OCI-LY1 (cell line): Measurements from ENCODE around the gene PACRG.

Source experiments
- H2AFZ ChIP-seq: fragments of 200-600 bp; sonication (generic), shearing (Covaris generic); 2 replicates; pipeline ENCODE4 v1.6.0; 2014; ENCODE audit warnings: antibody characterized with exemption, mild to moderate bottlenecking, low read length
- H3F3A ChIP-seq: fragments of 200-600 bp; sonication (generic), shearing (Covaris generic); 2 replicates; pipeline ENCODE4 v1.6.0; 2014; ENCODE audit warnings: mild to moderate bottlenecking, antibody characterized with exemption, low read length, moderate library complexity; ENCODE audit not compliant: insufficient read depth
- H3K27ac ChIP-seq: fragments of 200-600 bp; sonication (generic); 2 replicates; pipeline ENCODE4 v1.5.1; 2014; ENCODE audit warnings: low read length, mixed run types, mild to moderate bottlenecking, low read depth; ENCODE audit not compliant: poor library complexity, severe bottlenecking
- H3K27me3 ChIP-seq: fragments of 200-600 bp; sonication (generic); 2 replicates; pipeline ENCODE4 v1.6.0; 2014; ENCODE audit warnings: antibody characterized with exemption, mild to moderate bottlenecking, low read length, moderate library complexity; ENCODE audit not compliant: insufficient read depth
- H3K36me3 ChIP-seq: fragments of 200-600 bp; sonication (generic); 2 replicates; pipeline ENCODE4 v1.6.1; 2014; ENCODE audit warnings: mild to moderate bottlenecking, antibody characterized with exemption, low read length, moderate library complexity, mixed read lengths; ENCODE audit not compliant: insufficient read depth
- H3K4me1 ChIP-seq: fragments of 200-600 bp; sonication (generic); 2 replicates; pipeline ENCODE4 v1.5.1; 2014; ENCODE audit warnings: mild to moderate bottlenecking, low read length, moderate library complexity; ENCODE audit not compliant: insufficient read depth, severe bottlenecking
- H3K4me2 ChIP-seq: fragments of 200-600 bp; sonication (generic), shearing (Covaris generic); 2 replicates; pipeline ENCODE4 v1.6.1; 2014; ENCODE audit warnings: low read length
- H3K4me3 ChIP-seq: fragments of 200-600 bp; sonication (generic); 2 replicates; pipeline ENCODE4 v1.5.1; 2014; ENCODE audit warnings: low read length, low read depth, mild to moderate bottlenecking, mixed read lengths; ENCODE audit not compliant: poor library complexity, severe bottlenecking
- H3K79me2 ChIP-seq: fragments of 200-600 bp; shearing (Covaris generic); 2 replicates; pipeline ENCODE4 v1.6.1; 2016; ENCODE audit warnings: mixed run types, low read length, mixed read lengths; ENCODE audit not compliant: insufficient read depth
- H3K9ac ChIP-seq: fragments of 200-600 bp; sonication (generic), shearing (Covaris generic); 2 replicates; pipeline ENCODE4 v1.6.1; 2014; ENCODE audit warnings: mild to moderate bottlenecking, low read length, mixed read lengths
- H3K9me2 ChIP-seq: fragments of 200-600 bp; sonication (generic), shearing (Covaris generic); 2 replicates; pipeline ENCODE4 v1.6.1; 2014; ENCODE audit warnings: low read depth, mild to moderate bottlenecking, low read length, mixed read lengths
- H3K9me3 ChIP-seq: fragments of 200-600 bp; shearing (Covaris generic); 2 replicates; pipeline ENCODE4 v1.6.1; 2014; ENCODE audit warnings: low read length, mixed read lengths
- H4K20me1 ChIP-seq: fragments of 200-600 bp; sonication (generic), shearing (Covaris generic); 2 replicates; pipeline ENCODE4 v1.6.0; 2016; ENCODE audit warnings: mild to moderate bottlenecking, low read length; ENCODE audit not compliant: insufficient read depth
- CTCF ChIP-seq: fragments of 200-600 bp; sonication (generic), shearing (Covaris generic); IDR thresholded peaks from 2 replicates; pipeline ENCODE4 v1.5.1; 2017; ENCODE audit warnings: mild to moderate bottlenecking, antibody characterized with exemption, low read length, moderate library complexity, mixed read lengths
- EZH2 ChIP-seq: fragments of 200-600 bp; sonication (generic), shearing (Covaris generic); IDR thresholded peaks from 2 replicates; pipeline ENCODE4 v1.8.0; 2017; ENCODE audit warnings: borderline replicate concordance, mixed run types, mild to moderate bottlenecking, antibody characterized with exemption, low read length, moderate library complexity, mixed read lengths

The PACRG gene

GRCh38 chr6:163241683-163242082 lies 513.9 kb downstream of the PACRG start:
- Histone ChIP-seq H3K27me3 (no peaks in the 10 kb centered on the region), H3K9me2 (no peaks in the 10 kb centered on the region), H4K20me1 (no peaks in the 10 kb centered on the region), H3K79me2 (no peaks in the 10 kb centered on the region), H3K9me3 (no peaks in the 10 kb centered on the region), H3F3A (no peaks in the 10 kb centered on the region), H3K27ac (no peak overlapping the region), H2AFZ (no peak overlapping the region), H3K9ac (no peak overlapping the region), H3K4me3 (no peak overlapping the region), H3K4me1 (no peaks in the 10 kb centered on the region), H3K4me2 (no peak overlapping the region), H3K36me3 (no peaks in the 10 kb centered on the region)
- no peak for TF ChIP-seq EZH2
- no peak for TF ChIP-seq CTCF

- no peaks in the 10 kb centered on the region for H3K9me2 ChIP-seq
- H4K20me1 ChIP-seq: no peaks in the 10 kb centered on the region
- H3K36me3 ChIP-seq: no peaks in the 10 kb centered on the region
- no peaks in the 10 kb centered on the region for H3K79me2 ChIP-seq
- H3K4me3 ChIP-seq: no peak overlapping the region
- H3K4me2 ChIP-seq: no peak overlapping the region
- no peaks in the 10 kb centered on the region for H3F3A ChIP-seq
- H2AFZ ChIP-seq: no peak overlapping the region
- TF ChIP-seq EZH2 (no peak), CTCF (no peak)
- no peak overlapping the region for H3K27ac ChIP-seq
- H3K9ac ChIP-seq: no peak overlapping the region
- no peaks in the 10 kb centered on the region for H3K27me3 ChIP-seq
- H3K9me3 ChIP-seq: no peaks in the 10 kb centered on the region
- H3K4me1 ChIP-seq: no peaks in the 10 kb centered on the region
Measured at GRCh38 chr6:163243083-163243482, 515.3 kb downstream of the PACRG start.

DNA sequence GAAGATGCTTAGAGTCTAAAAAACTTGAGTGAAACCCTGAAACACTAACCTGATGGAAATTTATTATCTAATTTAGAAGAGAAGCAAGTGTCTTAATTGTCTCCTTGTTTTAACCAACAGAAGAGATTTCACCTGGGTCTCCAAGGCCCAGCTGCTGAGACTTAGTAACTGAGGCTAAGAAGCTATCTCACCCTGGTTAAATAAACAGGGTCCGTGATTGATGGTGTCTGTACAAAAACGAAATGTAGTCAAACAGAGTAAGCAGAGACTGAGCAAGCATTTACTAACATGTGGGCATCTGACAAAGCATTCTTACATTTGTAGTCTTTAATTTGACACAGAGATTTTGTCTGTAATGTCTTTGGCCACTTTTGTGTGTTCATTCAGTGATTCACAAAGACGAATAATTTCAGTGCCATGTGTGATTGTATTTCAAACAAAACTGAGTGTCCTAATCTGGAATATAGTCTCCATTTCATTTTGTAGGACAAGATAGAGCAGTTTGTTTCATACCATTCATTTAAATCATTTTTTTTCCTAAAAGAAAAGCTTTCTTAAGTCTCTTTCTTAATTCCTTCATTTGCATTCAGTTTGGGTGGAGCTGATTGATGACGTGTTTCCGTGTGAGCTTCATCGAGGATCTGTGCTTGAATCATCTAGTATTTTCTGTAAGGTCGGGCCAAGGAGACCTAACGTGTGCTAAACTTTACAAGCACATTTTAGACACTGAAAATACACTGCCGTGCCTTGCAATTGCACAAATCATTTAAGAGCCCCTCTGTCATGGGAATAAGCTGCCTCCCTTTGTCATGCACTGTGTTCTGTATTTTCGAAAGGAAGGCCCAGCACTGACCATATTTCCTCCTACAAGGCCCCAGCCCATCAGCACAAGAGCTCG lies 516.2 kb downstream of the PACRG start:
- Histone ChIP-seq H3K9ac (no peak overlapping the region), H3K36me3 (no peaks in the 10 kb centered on the region), H3K4me2 (no peak overlapping the region), H3K4me1 (no peaks in the 10 kb centered on the region), H3K27ac (no peak overlapping the region), H2AFZ (no peak overlapping the region), H3K9me3 (no peaks in the 10 kb centered on the region), H3K79me2 (no peaks in the 10 kb centered on the region), H3K4me3 (no peak overlapping the region), H3F3A (no peaks in the 10 kb centered on the region), H3K9me2 (no peaks in the 10 kb centered on the region), H3K27me3 (no peaks in the 10 kb centered on the region), H4K20me1 (no peaks in the 10 kb centered on the region)
- TF ChIP-seq CTCF: no peak
- no peak for TF ChIP-seq EZH2
